T-cell (primary cell): ENCODE data around the gene HGFAC. TPM values are rescaled to one million over a fixed set of nuclear protein-coding genes. Genes with fewer than 3 reads are reported as not detected.

Experiments used
- ATAC-seq, 4 experiments: fragments of 200-7000 bp in 3 of 4; fragments of 150-1000 bp in 1 of 4; cut with Tn5 transposase; replicated peaks in 1 of 4; 1 replicate in 3 of 4; 2 replicates in 1 of 4; pipeline ENCODE4 v1.10.0; 2021; ENCODE audit warnings: moderate library complexity in 3 of 4, mild to moderate bottlenecking in 2 of 4, moderate number of reproducible peaks in 1 of 4
- CTCF ChIA-PET, 2 donors: fragments of 300-600 bp; sonication (Branson Sonifier 250); formaldehyde crosslinking; loops; one replicate each; lab custom pipeline; 2022; ENCODE audit warnings: antibody characterized with exemption in 2 of 2; lab: Charles Lee
- POLR2A ChIA-PET, 2 donors: fragments of 300-600 bp; sonication (Branson Sonifier 250); formaldehyde crosslinking; loops; one replicate each; lab custom pipeline; 2022; ENCODE audit warnings: antibody characterized with exemption in 2 of 2; lab: Charles Lee
- DNase-seq, 35 experiments: peaks; one replicate each; pipeline versions ENCODE4 v3.0.0 to v3.0.0-alpha.2; 2013 to 2023
- H3K27ac ChIP-seq: one replicate; pipeline ENCODE4 v1.5.1; 2013; ENCODE audit warnings: low read length
- H3K27me3 ChIP-seq, 2 experiments: replicated peaks in 1 of 2; 1 replicate in 1 of 2; 2 replicates in 1 of 2; pipeline versions ENCODE4 v1.6.1 to v1.7.0; 2013; ENCODE audit warnings: low read length in 1 of 2, mixed read lengths in 1 of 2; ENCODE audit not compliant: control insufficient read depth in 2 of 2, insufficient read depth in 2 of 2; ENCODE audit errors: extremely low read depth in 1 of 2
- H3K36me3 ChIP-seq, 2 donors: 1 replicate in 1 of 2; 2 replicates in 1 of 2; pipeline versions ENCODE4 v1.6.1 to v1.7.0; 2013; ENCODE audit warnings: low read length in 1 of 2; ENCODE audit not compliant: control insufficient read depth in 2 of 2, insufficient read depth in 1 of 2; ENCODE audit errors: extremely low read depth in 1 of 2
- H3K4me1 ChIP-seq, 2 experiments: 1 replicate in 1 of 2; 2 replicates in 1 of 2; pipeline versions ENCODE4 v1.6.1 to v1.7.0; 2013; ENCODE audit warnings: low read length in 2 of 2, mixed read lengths in 1 of 2; ENCODE audit not compliant: insufficient read depth in 2 of 2, control insufficient read depth in 1 of 2; ENCODE audit errors: extremely low read depth in 1 of 2
- H3K4me3 ChIP-seq, 2 donors: 1 replicate in 1 of 2; 2 replicates in 1 of 2; pipeline versions ENCODE4 v1.5.1 to v1.7.0; 2013; ENCODE audit warnings: mild to moderate bottlenecking in 2 of 2, low read length in 1 of 2, moderate library complexity in 1 of 2; ENCODE audit not compliant: control insufficient read depth in 1 of 2; ENCODE audit errors: extremely low read depth in 1 of 2
- H3K9me3 ChIP-seq: 2 replicates; pipeline ENCODE4 v1.7.0; 2013
- H3K27ac Mint-ChIP-seq, 2 donors: one replicate each; pipeline ENCODE4 v1.8.0; 2020 to 2021; ENCODE audit warnings: mild to moderate bottlenecking in 2 of 2, mixed read lengths in 2 of 2
- H3K27me3 Mint-ChIP-seq, 2 donors: one replicate each; pipeline ENCODE4 v1.8.0; 2021 to 2022; ENCODE audit warnings: mixed read lengths in 2 of 2
- H3K36me3 Mint-ChIP-seq: one replicate; pipeline ENCODE4 v1.8.0; 2021; ENCODE audit warnings: mixed read lengths
- H3K4me1 Mint-ChIP-seq, 3 donors: one replicate each; pipeline ENCODE4 v1.8.0; 2020 to 2022; ENCODE audit warnings: mixed read lengths in 3 of 3, mild to moderate bottlenecking in 1 of 3
- H3K4me3 Mint-ChIP-seq, 3 donors: one replicate each; pipeline ENCODE4 v1.8.0; 2020 to 2022; ENCODE audit warnings: mild to moderate bottlenecking in 3 of 3, mixed read lengths in 3 of 3, moderate library complexity in 3 of 3
- H3K9me3 Mint-ChIP-seq, 3 donors: one replicate each; pipeline ENCODE4 v1.8.0; 2020 to 2022; ENCODE audit warnings: mixed read lengths in 3 of 3
- WGBS: methylation state at CpG from one replicate; pipeline ENCODE4 v1.1.5; 2013; ENCODE audit warnings: missing lambda C conversion rate; ENCODE audit not compliant: insufficient coverage; 5-methylcytosine and 5-hydroxymethylcytosine counted together
- total RNA-seq, 35 experiments: library from RNA in 6 of 35; stranded (reverse) in 6 of 35; fragments of 120-200 nt in 1 of 35; gene quantifications; one replicate each; pipeline versions ENCODE4 v1.2.1 to v1.2.4 and lab custom pipeline; 2013 to 2026

HGFAC gene
- total RNA-seq, 5 donors from 2014 or later (not counting 1 experiment from before 2014, with no cell fraction given): 0.33 to 0.73 (median 0.70) TPM; not detected in 2

- Mint-ChIP-seq H3K27ac (no peak overlapping the region), H3K4me3 (no peak overlapping the region), H3K36me3 (no peaks in the 10 kb centered on the region), H3K9me3 (no peaks in the 10 kb centered on the region), H3K4me1 (no peaks in the 10 kb centered on the region), H3K27me3 (peaks cover 0 to 8% of the 10 kb centered on the region in 2 donors)
- H3K27ac ChIP-seq: no peak overlapping the region
- H3K4me1 ChIP-seq: no peaks in the 10 kb centered on the region
- H3K9me3 ChIP-seq: no peaks in the 10 kb centered on the region
- no peaks in the 10 kb centered on the region for H3K36me3 ChIP-seq
- peaks cover 0 to 36% of the 10 kb centered on the region in 2 experiments for H3K27me3 ChIP-seq
- ATAC-seq: no peak
- WGBS: 85% methylated on average over 13 of the region's 15 CpGs
- ChIA-PET POLR2A (no interaction called here), CTCF (no interaction called here)
- no peak overlapping the region for H3K4me3 ChIP-seq
- no peak for DNase-seq
Measured at GRCh38 chr4:3471886-3472285, 30.1 kb downstream of the HGFAC start.

GRCh38 chr4:3472411-3473141 is 30.8 kb downstream of the HGFAC start:
- no peaks in the 10 kb centered on the region for H3K9me3 ChIP-seq
- ATAC-seq: no peak
- H3K4me3 Mint-ChIP-seq: no peak overlapping the region
- H3K36me3 Mint-ChIP-seq: no peaks in the 10 kb centered on the region
- POLR2A ChIA-PET: no interaction called here
- H3K36me3 ChIP-seq: no peaks in the 10 kb centered on the region
- peaks cover 0 to 43% of the 10 kb centered on the region in 2 experiments for H3K27me3 ChIP-seq
- no peaks in the 10 kb centered on the region for H3K4me1 ChIP-seq
- CTCF ChIA-PET: no interaction called here
- H3K9me3 Mint-ChIP-seq: no peaks in the 10 kb centered on the region
- no peak overlapping the region for H3K27ac ChIP-seq
- peaks cover 0 to 11% of the 10 kb centered on the region in 2 donors for H3K27me3 Mint-ChIP-seq
- WGBS: 81% methylated on average over 22 of the region's 27 CpGs
- no peak overlapping the region for H3K4me3 ChIP-seq
- no peaks in the 10 kb centered on the region for H3K4me1 Mint-ChIP-seq
- no peak overlapping the region for H3K27ac Mint-ChIP-seq
- no peak for DNase-seq

GRCh38 chr4:3473181-3473950 is 31.6 kb downstream of the HGFAC start:
- ChIA-PET CTCF (interaction anchor here (0.6 to 0.7 kb wide), 3 partner anchors 25 to 832 kb away, joined by 3 to 5 read pairs (median 4); no protein-coding TSS in a partner anchor), POLR2A (no interaction called here)
- no peaks in the 10 kb centered on the region for H3K36me3 ChIP-seq
- Mint-ChIP-seq H3K27ac (no peak overlapping the region), H3K36me3 (no peaks in the 10 kb centered on the region), H3K27me3 (peaks cover 0 to 12% of the 10 kb centered on the region in 2 donors), H3K4me1 (no peaks in the 10 kb centered on the region), H3K9me3 (no peaks in the 10 kb centered on the region), H3K4me3 (no peak overlapping the region)
- ATAC-seq (no peak), DNase-seq (no peak)
- H3K27me3 ChIP-seq: peaks cover 0 to 51% of the 10 kb centered on the region in 2 experiments
- no peaks in the 10 kb centered on the region for H3K4me1 ChIP-seq
- H3K9me3 ChIP-seq: no peaks in the 10 kb centered on the region
- WGBS: 88% methylated on average over 39 of the region's 41 CpGs
- no peak overlapping the region for H3K27ac ChIP-seq
- H3K4me3 ChIP-seq: no peak overlapping the region

GRCh38 chr4:3473996-3474765 is 32.4 kb downstream of the HGFAC start:
- H3K9me3 ChIP-seq: no peaks in the 10 kb centered on the region
- Mint-ChIP-seq H3K4me3 (no peak overlapping the region), H3K27ac (no peak overlapping the region), H3K9me3 (no peaks in the 10 kb centered on the region), H3K27me3 (peaks cover 0 to 12% of the 10 kb centered on the region in 2 donors), H3K36me3 (no peaks in the 10 kb centered on the region), H3K4me1 (no peaks in the 10 kb centered on the region)
- ATAC-seq: no peak
- H3K36me3 ChIP-seq: no peaks in the 10 kb centered on the region
- POLR2A ChIA-PET: no interaction called here
- DNase-seq: no peak
- H3K4me3 ChIP-seq: no peak overlapping the region
- no peaks in the 10 kb centered on the region for H3K4me1 ChIP-seq
- WGBS: 76% methylated on average over 6 of the region's 13 CpGs
- no peak overlapping the region for H3K27ac ChIP-seq
- CTCF ChIA-PET: interaction anchor here (0.6 to 0.7 kb wide), 4 partner anchors 25 to 831 kb away, joined by 3 to 5 read pairs (median 4); no protein-coding TSS in a partner anchor
- H3K27me3 ChIP-seq: peaks cover 0 to 59% of the 10 kb centered on the region in 2 experiments

- H3K27me3 ChIP-seq: peaks cover 0 to 69% of the 10 kb centered on the region in 2 experiments
- ATAC-seq (no peak), DNase-seq (no peak)
- H3K27me3 Mint-ChIP-seq: peaks cover 0 to 12% of the 10 kb centered on the region in 2 donors
- no peaks in the 10 kb centered on the region for H3K9me3 Mint-ChIP-seq
- WGBS: 75% methylated on average over 10 of the region's 15 CpGs
- CTCF ChIA-PET: interaction anchor here in 1 of 2 donors (0.7 kb wide), 1 partner anchor 56 kb away, joined by 3 read pairs; no protein-coding TSS in a partner anchor
- no peaks in the 10 kb centered on the region for H3K36me3 Mint-ChIP-seq
- H3K27ac ChIP-seq: no peak overlapping the region
- no peak overlapping the region for H3K27ac Mint-ChIP-seq
- no peaks in the 10 kb centered on the region for H3K4me1 Mint-ChIP-seq
- H3K9me3 ChIP-seq: no peaks in the 10 kb centered on the region
- no peak overlapping the region for H3K4me3 ChIP-seq
- no peaks in the 10 kb centered on the region for H3K4me1 ChIP-seq
- H3K4me3 Mint-ChIP-seq: no peak overlapping the region
- no peaks in the 10 kb centered on the region for H3K36me3 ChIP-seq
- POLR2A ChIA-PET: no interaction called here
Measured at GRCh38 chr4:3475041-3475712, 33.4 kb downstream of the HGFAC start.
